ENCODE measurements around the gene AEN.

Gene AEN, protein sequence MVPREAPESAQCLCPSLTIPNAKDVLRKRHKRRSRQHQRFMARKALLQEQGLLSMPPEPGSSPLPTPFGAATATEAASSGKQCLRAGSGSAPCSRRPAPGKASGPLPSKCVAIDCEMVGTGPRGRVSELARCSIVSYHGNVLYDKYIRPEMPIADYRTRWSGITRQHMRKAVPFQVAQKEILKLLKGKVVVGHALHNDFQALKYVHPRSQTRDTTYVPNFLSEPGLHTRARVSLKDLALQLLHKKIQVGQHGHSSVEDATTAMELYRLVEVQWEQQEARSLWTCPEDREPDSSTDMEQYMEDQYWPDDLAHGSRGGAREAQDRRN

DNA sequence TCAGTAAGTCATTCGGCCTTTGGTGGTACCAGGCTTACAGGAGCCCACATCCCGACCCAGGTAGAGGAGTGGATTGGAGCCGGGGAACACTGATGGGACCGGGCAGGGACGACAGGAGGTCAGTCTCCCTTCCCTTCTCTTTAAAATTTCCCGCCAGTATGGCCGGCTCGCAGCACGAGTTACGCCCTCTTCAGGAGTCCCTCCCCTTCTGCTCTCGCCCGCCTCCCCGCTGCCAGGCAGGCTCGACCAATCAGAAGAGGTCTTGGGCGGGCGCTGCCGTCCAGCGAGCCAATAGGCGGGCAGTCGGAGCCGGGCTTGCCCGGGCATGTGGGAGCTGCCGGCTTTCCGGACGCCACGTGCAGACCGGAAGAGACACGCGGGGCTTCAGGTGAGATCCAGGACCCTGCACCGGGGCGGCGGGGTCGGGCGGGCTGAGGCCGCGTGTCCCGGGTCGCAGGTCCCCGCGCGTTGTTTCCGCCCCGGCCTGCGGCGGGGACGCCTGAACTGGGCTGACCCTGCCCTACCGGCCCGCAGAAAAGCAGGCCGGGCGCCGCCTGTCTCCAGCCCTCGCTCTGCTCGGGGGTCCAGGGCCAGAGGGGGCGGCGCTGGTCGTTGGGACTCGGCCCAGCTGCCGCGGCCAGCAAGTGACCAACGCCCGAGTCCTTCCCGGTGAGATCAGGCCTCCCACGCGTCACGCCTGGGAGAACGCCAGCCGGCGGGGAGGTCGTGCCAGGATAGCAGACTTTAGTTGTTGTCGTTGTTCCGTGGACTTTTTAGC, at the start of gene AEN:
Gene AEN (plus strand): TSS at position 346 of the 778 bp plus-strand sequence. CDS start 4,870 bp downstream, outside the sequence.
- DNase-seq: peak; percentile 96

DNA sequence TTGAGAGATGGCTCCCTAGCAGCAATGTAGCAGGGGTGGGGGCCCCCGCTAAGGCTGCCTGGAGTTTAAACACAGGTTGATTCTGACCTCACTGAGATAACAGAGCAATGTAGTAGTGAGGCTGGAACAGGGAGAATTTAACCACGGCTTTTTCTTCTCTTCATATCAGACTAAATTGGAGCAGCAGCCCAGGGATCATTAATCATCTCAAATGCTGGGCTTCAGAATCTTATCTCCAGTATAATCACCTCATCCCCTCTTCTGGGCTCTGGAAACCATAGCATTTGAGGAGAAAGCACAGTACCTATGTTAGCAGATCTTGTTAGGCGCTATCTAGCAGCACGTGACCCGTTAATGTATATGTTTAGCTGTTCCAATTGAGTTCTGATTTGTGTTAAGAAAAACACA, 49.3 kb upstream of the AEN start:
- DNase-seq: no peak

- DNase-seq: no peak
Observed at GRCh38 chr15:88574077-88574476, 47.1 kb upstream of the AEN start.

DNA sequence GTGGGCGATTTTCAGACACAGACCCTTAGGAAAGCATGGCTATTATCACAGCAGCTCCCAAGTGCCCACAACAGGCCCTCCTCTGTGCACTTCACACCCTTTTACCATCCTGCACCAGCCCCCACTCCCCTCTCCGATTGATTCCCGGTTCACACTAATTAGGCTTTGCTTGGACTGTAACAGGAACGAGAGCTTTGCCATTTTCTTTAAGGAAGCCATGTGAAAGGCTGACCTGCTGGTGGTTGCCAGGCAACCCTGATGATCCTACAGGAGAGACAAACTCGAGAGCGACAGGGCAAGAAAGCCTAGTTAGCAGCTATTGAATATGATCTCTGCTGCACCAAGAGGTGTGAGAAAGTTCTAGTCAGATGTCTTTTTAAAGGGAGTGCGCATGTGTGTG, 46.5 kb upstream of the AEN start:
- DNase-seq: no peak

- no peak for DNase-seq
Observed at GRCh38 chr15:88579322-88579721, 41.8 kb upstream of the AEN start.

DNA sequence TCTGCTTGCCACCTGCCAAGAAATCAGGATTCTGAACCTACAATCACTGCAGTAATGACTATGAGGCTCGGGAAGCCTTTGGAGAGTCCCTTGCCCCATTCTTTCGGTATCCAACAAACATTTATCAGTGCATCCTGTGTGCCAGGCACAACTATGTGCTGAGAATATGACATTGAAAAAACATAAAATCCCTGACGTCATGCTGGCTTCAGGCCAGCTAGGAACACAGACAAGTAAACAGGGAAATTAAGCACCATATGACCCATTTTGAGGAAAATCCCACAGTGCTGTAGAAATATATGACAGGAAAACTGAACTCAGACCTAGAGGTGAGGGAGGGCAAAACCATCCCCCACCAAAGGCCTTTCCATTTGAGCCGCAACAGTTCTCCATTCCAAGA, 40.6 kb upstream of the AEN start:
- no peak for DNase-seq

GRCh38 chr15:88586401-88587162, 34.6 kb upstream of the AEN start:
- peak; percentile 30 for DNase-seq

DNA sequence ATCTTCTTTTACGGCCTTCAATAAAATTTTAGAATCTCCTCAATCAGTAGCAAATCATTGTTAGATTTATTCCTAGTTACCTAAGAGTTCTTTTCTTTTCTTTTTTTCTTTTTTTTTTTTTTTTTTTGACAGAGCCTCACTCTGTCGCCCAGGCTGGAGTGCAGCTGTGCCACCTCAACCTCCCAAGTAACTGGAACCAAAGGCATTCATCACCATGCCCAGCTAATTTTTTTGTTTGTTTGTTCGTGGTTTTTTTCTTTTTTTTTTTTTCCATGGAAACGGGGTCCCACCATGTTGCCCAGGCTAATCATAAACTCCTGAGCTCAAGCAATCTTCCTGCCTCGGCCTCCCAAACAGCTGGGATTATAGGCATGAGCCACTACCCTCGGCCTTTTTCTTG, 30.4 kb upstream of the AEN start:
- no peak for DNase-seq

DNA sequence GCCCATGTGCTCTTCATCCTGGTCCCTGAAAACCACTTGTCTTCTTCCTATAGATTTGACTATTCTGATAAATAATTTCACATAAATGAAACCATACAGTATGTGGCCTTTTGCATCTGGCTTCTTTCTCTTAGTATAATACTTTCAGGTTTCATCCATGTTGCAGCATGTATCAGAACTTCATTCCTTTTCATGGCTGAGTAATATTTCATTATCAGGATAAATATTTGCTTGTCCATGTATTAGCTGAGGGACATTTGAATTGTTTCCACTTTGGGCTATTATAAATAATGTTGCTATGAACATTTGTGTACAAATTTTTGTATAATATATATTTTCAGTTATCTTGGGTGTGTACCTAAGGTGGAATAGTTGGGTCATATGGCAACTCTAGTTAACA, 29.8 kb upstream of the AEN start:
- DNase-seq: no peak

DNA sequence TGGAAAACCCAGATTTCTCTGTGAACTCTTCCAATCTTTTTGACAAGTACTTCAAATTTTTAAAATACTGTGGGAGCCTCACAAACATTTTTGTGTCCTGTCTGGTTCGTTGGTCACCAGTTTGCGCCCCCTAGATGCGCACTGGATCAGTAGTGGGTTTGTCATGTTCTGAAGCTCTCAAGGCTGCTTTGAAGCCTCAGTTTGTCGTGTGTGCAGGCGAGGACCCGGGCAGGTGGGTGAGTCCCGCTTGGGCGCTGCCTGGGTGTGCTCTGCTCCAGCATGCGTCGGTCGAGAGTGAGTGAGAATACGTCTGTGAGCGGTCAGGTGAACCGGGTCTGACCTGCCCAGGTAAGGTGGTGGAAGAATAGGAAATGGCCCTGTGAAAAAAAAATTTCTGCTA, 17.3 kb upstream of the AEN start:
- no peak for DNase-seq

DNA sequence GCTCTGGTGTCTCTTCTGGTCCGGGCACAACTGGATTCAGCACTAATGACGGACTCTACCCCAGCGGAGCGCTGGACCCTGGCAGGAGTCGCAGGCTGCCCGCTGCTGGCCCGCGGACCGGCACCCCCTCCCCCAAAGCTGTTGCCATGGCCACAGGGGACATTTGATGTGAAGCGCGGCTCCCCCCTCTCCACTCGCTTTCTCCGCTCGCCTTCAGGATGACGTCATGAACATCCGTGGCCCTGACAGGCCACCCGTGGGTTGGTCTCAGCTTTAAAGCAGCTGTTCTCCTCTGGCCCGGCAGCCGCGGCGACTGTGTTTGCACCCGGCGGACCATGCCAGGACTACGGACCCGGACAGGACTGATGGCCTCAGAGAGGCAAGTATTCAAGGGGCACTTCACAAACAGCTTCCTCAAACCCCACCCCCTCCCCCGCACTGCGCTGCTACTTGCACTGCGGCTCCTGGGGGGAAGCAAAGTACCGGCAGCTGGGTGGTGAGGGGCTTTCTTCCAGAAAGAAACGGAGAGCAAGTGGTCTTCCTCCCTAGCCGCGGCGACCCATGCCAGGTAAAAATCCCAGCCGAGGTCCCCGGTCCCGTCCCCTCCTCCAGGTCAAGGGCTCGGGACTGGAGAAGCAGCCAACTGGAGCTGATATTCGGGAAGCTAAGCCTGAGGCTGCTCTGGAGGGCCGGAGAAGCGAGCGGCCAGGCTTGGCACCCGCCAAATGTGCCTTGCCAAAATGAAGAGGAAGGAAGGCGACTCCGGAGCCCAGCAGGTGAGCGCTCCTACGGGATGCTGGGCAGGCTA, 16.6 kb upstream of the AEN start:
- DNase-seq: no peak

GRCh38 chr15:88605189-88606069, 15.7 kb upstream of the AEN start:
- DNase-seq: peak; percentile 51

DNA sequence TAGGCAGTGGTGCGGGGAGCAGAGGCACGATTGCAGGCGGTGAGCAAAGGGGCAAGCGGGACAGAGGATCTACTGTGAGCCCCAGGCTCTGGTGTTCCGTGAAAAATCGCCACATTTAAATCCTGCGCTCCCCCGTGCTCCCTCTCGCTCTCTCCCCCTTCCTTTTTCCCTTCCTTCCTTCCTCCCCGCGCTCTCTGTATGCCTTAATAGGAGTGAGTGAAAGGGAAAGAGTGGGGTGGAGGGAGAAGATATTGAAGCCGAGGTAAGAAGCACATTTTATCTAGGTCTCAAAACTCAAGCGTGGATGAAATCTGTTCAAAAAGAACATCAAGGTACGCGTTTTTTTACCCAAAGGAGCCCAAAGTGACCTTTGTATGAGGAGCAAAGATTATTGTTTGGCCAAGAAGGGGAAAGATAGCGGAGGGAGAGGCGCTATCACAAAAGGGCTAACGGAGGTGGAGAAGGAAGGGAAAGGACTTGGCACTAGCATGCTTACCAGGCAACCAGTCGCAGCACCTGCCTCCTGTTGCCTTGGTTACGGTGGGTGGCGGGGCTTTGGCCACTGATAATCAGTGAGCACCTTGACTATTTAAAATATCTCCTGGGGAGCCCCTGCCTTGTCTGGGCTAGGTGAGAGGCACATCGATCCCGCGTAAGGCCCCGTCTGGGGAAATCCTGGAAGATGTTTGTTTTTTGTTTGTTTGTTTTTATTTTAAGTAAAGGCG, 14.9 kb upstream of the AEN start:
- DNase-seq: no peak

DNA sequence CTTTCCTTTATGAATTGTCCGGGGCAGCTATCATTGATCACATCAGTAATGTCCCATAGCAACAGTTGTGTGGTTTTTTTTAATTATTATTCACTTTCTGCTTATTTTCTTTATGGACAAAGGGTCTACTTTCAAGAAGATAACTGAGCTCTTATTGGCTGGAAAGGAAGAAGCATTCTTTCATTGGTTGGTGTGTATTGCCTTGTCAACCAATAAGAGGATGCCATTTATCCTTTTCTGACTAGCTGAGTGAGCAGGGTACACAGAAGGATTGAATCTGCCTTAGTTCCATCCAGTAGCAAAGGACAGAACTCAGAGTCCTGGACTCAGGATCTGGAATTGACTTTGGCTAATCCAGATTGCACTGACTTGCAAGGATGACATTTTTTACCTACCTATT, 13.2 kb upstream of the AEN start:
- no peak for DNase-seq

GRCh38 chr15:88608607-88609181, 12.4 kb upstream of the AEN start:
- no peak for DNase-seq

DNA sequence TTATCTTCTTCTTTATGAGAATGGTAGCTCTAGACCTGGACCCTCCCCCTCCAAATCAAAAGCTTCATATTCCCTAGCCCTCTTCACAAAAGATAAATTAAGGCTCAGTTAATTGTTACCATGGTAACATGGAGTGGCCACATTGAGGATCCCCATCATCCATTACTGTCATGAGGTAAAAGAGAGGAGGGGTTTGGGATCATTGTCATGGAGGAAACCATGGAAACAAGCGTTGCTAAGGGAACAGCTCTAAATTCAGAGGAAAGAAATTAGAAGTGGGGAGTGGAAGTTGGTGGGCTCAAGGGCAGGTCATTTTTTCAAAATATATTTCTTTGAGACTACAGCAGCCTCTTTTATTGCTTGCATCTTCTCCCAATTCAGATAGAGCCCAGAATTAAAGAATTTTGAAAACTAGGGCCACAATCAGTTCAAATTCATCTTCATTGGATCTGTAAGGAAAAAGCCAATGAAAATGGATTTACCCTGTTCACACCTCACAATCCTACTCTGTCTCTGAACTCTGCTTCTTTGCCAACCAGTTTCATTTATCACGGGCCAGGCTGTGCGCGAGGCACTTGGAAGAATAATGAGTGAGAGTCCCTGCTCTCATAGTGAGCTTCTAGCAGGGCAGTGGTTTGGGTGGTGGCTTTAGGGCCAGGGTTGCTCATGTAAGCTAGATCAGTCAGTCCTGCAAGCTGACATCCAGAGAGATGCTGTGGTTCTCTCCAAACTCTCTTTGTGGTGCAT, 11.6 kb upstream of the AEN start:
- no peak for DNase-seq

DNA sequence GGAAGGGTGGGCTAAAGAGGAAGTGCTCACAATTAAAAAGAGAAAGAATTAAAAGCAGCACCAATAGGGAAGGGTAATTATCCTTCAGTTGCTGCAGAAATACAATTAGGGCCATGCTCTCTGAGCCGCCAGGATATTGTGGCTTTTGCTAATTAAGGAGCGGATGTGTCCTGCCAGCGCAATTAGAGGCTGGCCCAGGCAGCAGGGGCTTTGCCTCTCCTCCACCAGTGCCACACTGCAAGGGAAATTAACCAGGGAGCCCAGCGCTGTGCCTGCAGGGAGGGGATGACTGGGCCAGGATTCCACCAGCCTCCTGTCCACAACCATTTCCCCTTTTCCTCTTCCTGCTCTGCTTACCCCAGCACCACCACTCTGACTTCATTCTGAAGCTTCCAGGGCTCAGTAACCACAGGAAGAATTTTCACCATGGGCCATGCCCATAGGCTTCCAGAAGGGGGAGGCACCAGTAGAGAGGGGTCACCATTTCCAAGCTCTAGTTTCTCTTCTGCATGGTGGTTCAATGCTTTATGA, 10.4 kb upstream of the AEN start:
- peak; percentile 39 for DNase-seq

- DNase-seq: no peak
Observed at GRCh38 chr15:88612186-88612796, 8.8 kb upstream of the AEN start.
